SIG-M5 (cell line): ENCODE measurements around the gene ABCC4.

Experiments
- DNase-seq: peaks from one replicate; lab custom pipeline; 2025; lab: John Stamatoyannopoulos, UW

The ABCC4 gene

GRCh38 chr13:95258098-95258497, 43.2 kb downstream of the ABCC4 start:
- DNase-seq = no peak

GRCh38 chr13:95256091-95256490, 45.2 kb downstream of the ABCC4 start:
- DNase-seq = no peak

- DNase-seq = no peak
Measured at GRCh38 chr13:95255072-95255732, 46.0 kb downstream of the ABCC4 start.

GRCh38 chr13:95254339-95254738, 46.9 kb downstream of the ABCC4 start:
- no peak for DNase-seq

GRCh38 chr13:95253033-95253432, 48.2 kb downstream of the ABCC4 start:
- DNase-seq = no peak

GRCh38 chr13:95251641-95252040, 49.6 kb downstream of the ABCC4 start:
- no peak for DNase-seq

- no peak for DNase-seq
Measured at GRCh38 chr13:95250961-95251360, 50.3 kb downstream of the ABCC4 start.

GRCh38 chr13:95248953-95249352, 52.3 kb downstream of the ABCC4 start:
- DNase-seq = no peak

GRCh38 chr13:95247852-95248251, 53.4 kb downstream of the ABCC4 start:
- no peak for DNase-seq

- DNase-seq = no peak
Measured at GRCh38 chr13:95247171-95247570, 54.1 kb downstream of the ABCC4 start.

- DNase-seq = no peak
Measured at GRCh38 chr13:95246292-95247082, 54.8 kb downstream of the ABCC4 start.

GRCh38 chr13:95245071-95245470, 56.2 kb downstream of the ABCC4 start:
- no peak for DNase-seq

- DNase-seq = no peak
Measured at GRCh38 chr13:95243207-95243606, 58.0 kb downstream of the ABCC4 start.

GRCh38 chr13:95241321-95241720, 59.9 kb downstream of the ABCC4 start:
- no peak for DNase-seq

- no peak for DNase-seq
Measured at GRCh38 chr13:95239283-95239682, 62.0 kb downstream of the ABCC4 start.

GRCh38 chr13:95237310-95237870, 63.9 kb downstream of the ABCC4 start:
- no peak for DNase-seq

- DNase-seq = no peak
Measured at GRCh38 chr13:95236774-95237173, 64.5 kb downstream of the ABCC4 start.

GRCh38 chr13:95235974-95236373, 65.3 kb downstream of the ABCC4 start:
- no peak for DNase-seq

GRCh38 chr13:95235199-95235756, 66.0 kb downstream of the ABCC4 start:
- no peak for DNase-seq

- DNase-seq = no peak
Measured at GRCh38 chr13:95234242-95234641, 67.0 kb downstream of the ABCC4 start.

- DNase-seq = no peak
Measured at GRCh38 chr13:95233026-95233635, 68.1 kb downstream of the ABCC4 start.

- DNase-seq = no peak
Measured at GRCh38 chr13:95231393-95231792, 69.9 kb downstream of the ABCC4 start.

- DNase-seq = no peak
Measured at GRCh38 chr13:95229855-95230254, 71.4 kb downstream of the ABCC4 start.
